ENCODE measurements around the gene SNX2.

Gene SNX2

GRCh38 chr5:122810405-122810804 lies 35.5 kb downstream of the SNX2 start:
- peak; percentile 60 for ATAC-seq
- TF ChIP-seq ISL1 (CRISPR knock-in tag; IDR thresholded peaks at IDR 0.05) = peak; percentile 86
- 0 out of 2 replicates have a peak, but pooled peaks have one; percentile 9 for TF ChIP-seq ZFP30 (CRISPR knock-in tag; IDR thresholded peaks at IDR 0.05)
- no peak for TF ChIP-seq OSR1 (CRISPR knock-in tag; IDR thresholded peaks at IDR 0.05)

GRCh38 chr5:122815218-122815767 lies 40.4 kb downstream of the SNX2 start:
- TF ChIP-seq OSR1 (CRISPR knock-in tag; IDR thresholded peaks at IDR 0.05) = no peak
- no peak for TF ChIP-seq ISL1 (CRISPR knock-in tag; IDR thresholded peaks at IDR 0.05)
- no peak for TF ChIP-seq ZFP30 (CRISPR knock-in tag; IDR thresholded peaks at IDR 0.05)
- TF ChIP-seq ZNF70 (CRISPR knock-in tag; IDR thresholded peaks at IDR 0.05) = no peak
- TF ChIP-seq BACH2 (CRISPR knock-in tag; IDR thresholded peaks at IDR 0.05; ENCODE audit: borderline replicate concordance) = no peak
- no peak for TF ChIP-seq ZFP3 (CRISPR knock-in tag; IDR thresholded peaks at IDR 0.05)
- TF ChIP-seq TOX (CRISPR knock-in tag; IDR thresholded peaks at IDR 0.05; ENCODE audit: borderline replicate concordance) = no peak
- TF ChIP-seq POU6F1 (CRISPR knock-in tag; IDR thresholded peaks at IDR 0.05; ENCODE audit: borderline replicate concordance, low read depth) = no peak
- TF ChIP-seq ZNF8 (CRISPR knock-in tag; IDR thresholded peaks at IDR 0.05) = no peak
- TF ChIP-seq TSHZ2 (CRISPR knock-in tag; IDR thresholded peaks at IDR 0.05) = no peak
- TF ChIP-seq SNAI2 (CRISPR knock-in tag; IDR thresholded peaks at IDR 0.05) = no peak
- no peak for TF ChIP-seq RARB (CRISPR knock-in tag; IDR thresholded peaks at IDR 0.05)
- TF ChIP-seq PPARA (CRISPR knock-in tag; IDR thresholded peaks at IDR 0.05; ENCODE audit: borderline replicate concordance) = no peak
- TF ChIP-seq TCF4 (CRISPR knock-in tag; IDR thresholded peaks at IDR 0.05; ENCODE audit: borderline replicate concordance) = no peak
- TF ChIP-seq ZNF565 (CRISPR knock-in tag; conservative IDR thresholded peaks at IDR 0.05; ENCODE audit: low read depth) = no peak
- TF ChIP-seq CREB5 (CRISPR knock-in tag; IDR thresholded peaks at IDR 0.05; ENCODE audit: low read depth) = no peak

GRCh38 chr5:122816756-122817155 lies 41.9 kb downstream of the SNX2 start:
- no peak for ATAC-seq
- TF ChIP-seq CSDC2 (CRISPR knock-in tag; IDR thresholded peaks at IDR 0.05) = no peak
- no peak for TF ChIP-seq ZFP3 (CRISPR knock-in tag; IDR thresholded peaks at IDR 0.05)
- no peak for TF ChIP-seq TCF4 (CRISPR knock-in tag; IDR thresholded peaks at IDR 0.05; ENCODE audit: borderline replicate concordance)
- TF ChIP-seq ZNF70 (CRISPR knock-in tag; IDR thresholded peaks at IDR 0.05) = no peak
- no peak for TF ChIP-seq ZFP30 (CRISPR knock-in tag; IDR thresholded peaks at IDR 0.05)
- no peak for TF ChIP-seq ZC3H10 (CRISPR knock-in tag; IDR thresholded peaks at IDR 0.05)
- no peak for TF ChIP-seq POU6F1 (CRISPR knock-in tag; IDR thresholded peaks at IDR 0.05; ENCODE audit: borderline replicate concordance, low read depth)

More at GRCh38 chr5:122815218-122815767, 40.4 kb downstream of the SNX2 start:
- ATAC-seq = no peak

GRCh38 chr5:122831984-122832383 lies 57.1 kb downstream of the SNX2 start:
- ATAC-seq = no peak
- TF ChIP-seq PPARA (CRISPR knock-in tag; IDR thresholded peaks at IDR 0.05; ENCODE audit: borderline replicate concordance) = no peak
- TF ChIP-seq ZFP30 (CRISPR knock-in tag; IDR thresholded peaks at IDR 0.05) = no peak
- TF ChIP-seq ESRRG (CRISPR knock-in tag; IDR thresholded peaks at IDR 0.05) = no peak
- TF ChIP-seq ZFP3 (CRISPR knock-in tag; IDR thresholded peaks at IDR 0.05) = no peak
- TF ChIP-seq ZNF565 (CRISPR knock-in tag; conservative IDR thresholded peaks at IDR 0.05; ENCODE audit: low read depth) = no peak
- TF ChIP-seq CREB5 (CRISPR knock-in tag; IDR thresholded peaks at IDR 0.05; ENCODE audit: low read depth) = no peak
- TF ChIP-seq ISL1 (CRISPR knock-in tag; IDR thresholded peaks at IDR 0.05) = no peak
- no peak for TF ChIP-seq POU6F1 (CRISPR knock-in tag; IDR thresholded peaks at IDR 0.05; ENCODE audit: borderline replicate concordance, low read depth)
- TF ChIP-seq TSHZ2 (CRISPR knock-in tag; IDR thresholded peaks at IDR 0.05) = no peak
- TF ChIP-seq OSR1 (CRISPR knock-in tag; IDR thresholded peaks at IDR 0.05) = no peak
- TF ChIP-seq ZC3H10 (CRISPR knock-in tag; IDR thresholded peaks at IDR 0.05) = no peak
- no peak for TF ChIP-seq ZNF70 (CRISPR knock-in tag; IDR thresholded peaks at IDR 0.05)
- no peak for TF ChIP-seq ZNF8 (CRISPR knock-in tag; IDR thresholded peaks at IDR 0.05)
